ENCODE data around the gene ATF7IP.

DNA sequence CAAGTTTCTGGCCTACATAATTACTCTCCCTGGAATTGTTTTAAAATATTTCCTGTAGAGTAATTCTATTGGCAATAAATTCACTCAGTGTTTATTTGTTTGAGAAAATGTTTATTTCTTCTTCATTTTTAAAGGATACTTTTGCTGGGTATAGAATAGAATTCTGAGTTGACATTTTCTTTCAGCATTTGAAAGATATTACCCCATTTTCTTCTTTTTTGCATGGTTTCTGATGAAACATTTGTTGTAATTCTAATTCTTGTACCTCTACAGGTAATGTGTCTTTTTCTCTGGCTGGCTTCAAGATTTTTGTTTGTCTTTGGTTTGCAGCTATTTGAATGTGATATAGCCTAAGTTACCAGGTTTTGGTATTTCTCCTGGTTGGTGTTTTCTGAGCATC lies 25.1 kb upstream of the ATF7IP start:
- TF ChIP-seq, protein P1, sequence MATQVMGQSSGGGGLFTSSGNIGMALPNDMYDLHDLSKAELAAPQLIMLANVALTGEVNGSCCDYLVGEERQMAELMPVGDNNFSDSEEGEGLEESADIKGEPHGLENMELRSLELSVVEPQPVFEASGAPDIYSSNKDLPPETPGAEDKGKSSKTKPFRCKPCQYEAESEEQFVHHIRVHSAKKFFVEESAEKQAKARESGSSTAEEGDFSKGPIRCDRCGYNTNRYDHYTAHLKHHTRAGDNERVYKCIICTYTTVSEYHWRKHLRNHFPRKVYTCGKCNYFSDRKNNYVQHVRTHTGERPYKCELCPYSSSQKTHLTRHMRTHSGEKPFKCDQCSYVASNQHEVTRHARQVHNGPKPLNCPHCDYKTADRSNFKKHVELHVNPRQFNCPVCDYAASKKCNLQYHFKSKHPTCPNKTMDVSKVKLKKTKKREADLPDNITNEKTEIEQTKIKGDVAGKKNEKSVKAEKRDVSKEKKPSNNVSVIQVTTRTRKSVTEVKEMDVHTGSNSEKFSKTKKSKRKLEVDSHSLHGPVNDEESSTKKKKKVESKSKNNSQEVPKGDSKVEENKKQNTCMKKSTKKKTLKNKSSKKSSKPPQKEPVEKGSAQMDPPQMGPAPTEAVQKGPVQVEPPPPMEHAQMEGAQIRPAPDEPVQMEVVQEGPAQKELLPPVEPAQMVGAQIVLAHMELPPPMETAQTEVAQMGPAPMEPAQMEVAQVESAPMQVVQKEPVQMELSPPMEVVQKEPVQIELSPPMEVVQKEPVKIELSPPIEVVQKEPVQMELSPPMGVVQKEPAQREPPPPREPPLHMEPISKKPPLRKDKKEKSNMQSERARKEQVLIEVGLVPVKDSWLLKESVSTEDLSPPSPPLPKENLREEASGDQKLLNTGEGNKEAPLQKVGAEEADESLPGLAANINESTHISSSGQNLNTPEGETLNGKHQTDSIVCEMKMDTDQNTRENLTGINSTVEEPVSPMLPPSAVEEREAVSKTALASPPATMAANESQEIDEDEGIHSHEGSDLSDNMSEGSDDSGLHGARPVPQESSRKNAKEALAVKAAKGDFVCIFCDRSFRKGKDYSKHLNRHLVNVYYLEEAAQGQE (tag by site-specific recombination; IDR thresholded peaks at IDR 0.05), result no peak
- TF ChIP-seq YY2 (tag by site-specific recombination; IDR thresholded peaks at IDR 0.05) (no peak), CTCF (tag by site-specific recombination; IDR thresholded peaks at IDR 0.05) (no peak), YY1 (tag by site-specific recombination; IDR thresholded peaks at IDR 0.05) (no peak), OSR2 (tag by site-specific recombination; IDR thresholded peaks at IDR 0.05) (no peak), HOXC10 (CRISPR knock-in tag; IDR thresholded peaks at IDR 0.05) (no peak), GLI4 (tag by site-specific recombination; IDR thresholded peaks at IDR 0.05) (no peak)
- TF ChIP-seq, protein P2, sequence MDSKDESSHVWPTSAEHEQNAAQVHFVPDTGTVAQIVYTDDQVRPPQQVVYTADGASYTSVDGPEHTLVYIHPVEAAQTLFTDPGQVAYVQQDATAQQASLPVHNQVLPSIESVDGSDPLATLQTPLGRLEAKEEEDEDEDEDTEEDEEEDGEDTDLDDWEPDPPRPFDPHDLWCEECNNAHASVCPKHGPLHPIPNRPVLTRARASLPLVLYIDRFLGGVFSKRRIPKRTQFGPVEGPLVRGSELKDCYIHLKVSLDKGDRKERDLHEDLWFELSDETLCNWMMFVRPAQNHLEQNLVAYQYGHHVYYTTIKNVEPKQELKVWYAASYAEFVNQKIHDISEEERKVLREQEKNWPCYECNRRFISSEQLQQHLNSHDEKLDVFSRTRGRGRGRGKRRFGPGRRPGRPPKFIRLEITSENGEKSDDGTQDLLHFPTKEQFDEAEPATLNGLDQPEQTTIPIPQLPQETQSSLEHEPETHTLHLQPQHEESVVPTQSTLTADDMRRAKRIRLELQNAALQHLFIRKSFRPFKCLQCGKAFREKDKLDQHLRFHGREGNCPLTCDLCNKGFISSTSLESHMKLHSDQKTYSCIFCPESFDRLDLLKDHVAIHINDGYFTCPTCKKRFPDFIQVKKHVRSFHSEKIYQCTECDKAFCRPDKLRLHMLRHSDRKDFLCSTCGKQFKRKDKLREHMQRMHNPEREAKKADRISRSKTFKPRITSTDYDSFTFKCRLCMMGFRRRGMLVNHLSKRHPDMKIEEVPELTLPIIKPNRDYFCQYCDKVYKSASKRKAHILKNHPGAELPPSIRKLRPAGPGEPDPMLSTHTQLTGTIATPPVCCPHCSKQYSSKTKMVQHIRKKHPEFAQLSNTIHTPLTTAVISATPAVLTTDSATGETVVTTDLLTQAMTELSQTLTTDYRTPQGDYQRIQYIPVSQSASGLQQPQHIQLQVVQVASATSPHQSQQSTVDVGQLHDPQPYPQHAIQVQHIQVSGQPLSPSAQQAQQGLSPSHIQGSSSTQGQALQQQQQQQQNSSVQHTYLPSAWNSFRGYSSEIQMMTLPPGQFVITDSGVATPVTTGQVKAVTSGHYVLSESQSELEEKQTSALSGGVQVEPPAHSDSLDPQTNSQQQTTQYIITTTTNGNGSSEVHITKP (tag by site-specific recombination; IDR thresholded peaks at IDR 0.05), result no peak
